ENCODE measurements around the gene TARP.
"Not testable (repeated sequence)": the region's sequence is repeated elsewhere in the genome, so short reads cannot be mapped to it uniquely, and the experiment has no call there.

The TARP gene

GRCh38 chr7:38259157-38259556, 14.3 kb downstream of the TARP start:
- DNase-seq, result not testable (repeated sequence)

- no peak for DNase-seq
Measured at GRCh38 chr7:38257350-38257677, 16.1 kb downstream of the TARP start.

GRCh38 chr7:38249849-38250248, 23.6 kb downstream of the TARP start:
- not testable (repeated sequence) for DNase-seq

- no peak for DNase-seq
Measured at GRCh38 chr7:38248069-38248567, 25.3 kb downstream of the TARP start.

GRCh38 chr7:38245409-38245977, 27.9 kb downstream of the TARP start:
- no peak for DNase-seq

- DNase-seq, result no peak
Measured at GRCh38 chr7:38244516-38244915, 28.9 kb downstream of the TARP start.

GRCh38 chr7:38243345-38243744, 30.1 kb downstream of the TARP start:
- not testable (repeated sequence) for DNase-seq

GRCh38 chr7:38242814-38243213, 30.6 kb downstream of the TARP start:
- no peak for DNase-seq

GRCh38 chr7:38241071-38241470, 32.4 kb downstream of the TARP start:
- no peak for DNase-seq

GRCh38 chr7:38239129-38239528, 34.3 kb downstream of the TARP start:
- DNase-seq, result not testable (repeated sequence)

GRCh38 chr7:38235606-38236005, 37.8 kb downstream of the TARP start:
- no peak for DNase-seq

GRCh38 chr7:38234759-38235158, 38.7 kb downstream of the TARP start:
- DNase-seq, result not testable (repeated sequence)

- peak in 4 of 6 experiments; percentile 9 to 41 (median 30) for DNase-seq
Measured at GRCh38 chr7:38232502-38233366, 40.7 kb downstream of the TARP start.

- no peak for DNase-seq
Measured at GRCh38 chr7:38229884-38230642, 43.4 kb downstream of the TARP start.

- DNase-seq, result no peak
Measured at GRCh38 chr7:38229386-38229785, 44.0 kb downstream of the TARP start.

- no peak for DNase-seq
Measured at GRCh38 chr7:38224392-38224791, 49.0 kb downstream of the TARP start.

- DNase-seq, result no peak
Measured at GRCh38 chr7:38223306-38223705, 50.1 kb downstream of the TARP start.

GRCh38 chr7:38222481-38223096, 50.8 kb downstream of the TARP start:
- peak in 3 of 6 experiments; percentile 23 to 66 (median 49) for DNase-seq

GRCh38 chr7:38220452-38220851, 53.0 kb downstream of the TARP start:
- no peak for DNase-seq

- DNase-seq, result no peak
Measured at GRCh38 chr7:38217672-38218071, 55.8 kb downstream of the TARP start.

GRCh38 chr7:38215735-38216670, 57.4 kb downstream of the TARP start:
- peak; percentile 42 to 73 (median 61) for DNase-seq

- DNase-seq, result no peak
Measured at GRCh38 chr7:38215115-38215514, 58.3 kb downstream of the TARP start.

All from stimulated activated naive CD4-positive, alpha-beta T cell (primary cell).